HepG2 (cell line): ENCODE data around the gene CPLX1. TPM values are rescaled to one million over a fixed set of nuclear protein-coding genes. Genes with fewer than 3 reads are reported as not detected.
A peak's percentile ranks its signal among the peaks of the same experiment; 100 is the strongest.

ENCODE experiments used
- ATAC-seq: fragments of 200-7000 bp; cut with Tn5 transposase; 3 replicates; pipeline ENCODE4 v1.9.1; 2020; ENCODE audit warnings: mild to moderate bottlenecking, moderate library complexity
- BruUV-seq: library from RNA; stranded (reverse); fragments of 400-500 nt; replicated peaks from 2 replicates; lab custom pipeline; 2021; lab: Mats Ljungman, UMichigan
- CTCF ChIA-PET: fragments of 300-600 bp; formaldehyde crosslinking; extraction: SDS; loops from one replicate; lab custom pipeline; 2021; ENCODE audit warnings: low total read pairs, inconsistent platforms, low intra/inter-chr PET ratio; lab: Yijun Ruan, JAX
- POLR2A ChIA-PET: fragments of 350-600 bp; sonication (Branson Sonifier 250); formaldehyde crosslinking; loops from one replicate; lab custom pipeline; 2020; ENCODE audit warnings: antibody characterized with exemption, inconsistent platforms; lab: Yijun Ruan, JAX
- DNase-seq: peaks from one replicate; pipeline ENCODE4 v3.0.0-alpha.2; 2015; ENCODE audit warnings: low spot score
- FAIRE-seq: peaks from 3 replicates; lab custom pipeline; 2011; peaks lifted over from hg19 to GRCh38; lab: Jason Lieb, UNC
- H2AFZ ChIP-seq: one replicate; pipeline ENCODE4 v1.6.1; 2011; ENCODE audit warnings: low read length, inconsistent platforms
- H3K27ac ChIP-seq: fragments of 300-600 bp; 3 replicates; pipeline ENCODE4 v1.8.0; 2011; ENCODE audit warnings: mixed run types, mild to moderate bottlenecking, mixed read lengths, low read length, inconsistent platforms; ENCODE audit not compliant: insufficient read depth; ENCODE audit errors: extremely low read length
- H3K27me3 ChIP-seq, 2 experiments: fragments of 200-600 bp in 1 of 2; 2 replicates in 1 of 2; 3 replicates in 1 of 2; pipeline versions ENCODE4 v1.6.0 to v1.8.0; 2011; ENCODE audit warnings: low read length in 2 of 2, mild to moderate bottlenecking in 2 of 2, moderate library complexity in 2 of 2, inconsistent platforms in 1 of 2; ENCODE audit not compliant: insufficient read depth in 2 of 2, control insufficient read depth in 1 of 2
- H3K36me3 ChIP-seq, 2 experiments: fragments of 200-600 bp in 1 of 2; replicated peaks in 1 of 2; 2 replicates in 1 of 2; 3 replicates in 1 of 2; pipeline versions ENCODE4 v1.5.1 to v1.8.0; 2011; ENCODE audit warnings: low read length in 2 of 2, inconsistent platforms in 1 of 2; ENCODE audit not compliant: insufficient read depth in 2 of 2, control insufficient read depth in 1 of 2
- H3K4me1 ChIP-seq: 2 replicates; pipeline ENCODE4 v1.5.1; 2012; ENCODE audit warnings: low read length, inconsistent platforms; ENCODE audit not compliant: insufficient read depth
- H3K4me2 ChIP-seq: 2 replicates; pipeline ENCODE4 v1.6.0; 2011; ENCODE audit warnings: low read depth, low read length, inconsistent platforms
- H3K4me3 ChIP-seq, 3 experiments: fragments of 200-600 bp in 1 of 3; sonication (generic), shearing (Covaris generic) in 1 of 3; replicated peaks in 1 of 3; 2 replicates each; pipeline ENCODE4 v1.5.1; 2011 to 2016; ENCODE audit warnings: low read length in 3 of 3, inconsistent platforms in 2 of 3, low read depth in 2 of 3, mild to moderate bottlenecking in 2 of 3, control low read depth in 1 of 3, mixed read lengths in 1 of 3; ENCODE audit not compliant: insufficient read depth in 1 of 3
- H3K79me2 ChIP-seq: one replicate; pipeline ENCODE4 v1.6.1; 2011; ENCODE audit warnings: low read length, inconsistent platforms; ENCODE audit not compliant: insufficient read depth
- H3K9ac ChIP-seq: 2 replicates; pipeline ENCODE4 v1.6.0; 2011; ENCODE audit warnings: mild to moderate bottlenecking, low read depth, low read length, inconsistent platforms; ENCODE audit not compliant: insufficient read depth
- H3K9me3 ChIP-seq: 2 replicates; pipeline ENCODE4 v1.5.1; 2012; ENCODE audit warnings: mild to moderate bottlenecking, low read length
- H4K20me1 ChIP-seq: 2 replicates; pipeline ENCODE4 v1.6.0; 2011; ENCODE audit warnings: inconsistent platforms, mild to moderate bottlenecking, low read length, moderate library complexity; ENCODE audit not compliant: insufficient read depth
- MAX ChIP-seq: IDR thresholded peaks from 2 replicates; pipeline ENCODE4 v1.6.1; 2012; ENCODE audit warnings: inconsistent platforms
- PHB2 ChIP-seq: fragments of 450-650 bp; IDR thresholded peaks from 2 replicates; pipeline ENCODE4 v1.6.1; 2018; ENCODE audit not compliant: partially characterized antibody
- THAP11 ChIP-seq: IDR thresholded peaks from 2 replicates; pipeline ENCODE4 v1.6.1; 2016; ENCODE audit warnings: missing biosample characterization, missing genetic modification reagents
- ZFP1 ChIP-seq: IDR thresholded peaks from 2 replicates; pipeline ENCODE4 v1.6.1; 2016
- ZNF296 ChIP-seq: sonication (generic); formaldehyde crosslinking; conservative IDR thresholded peaks from 2 replicates; pipeline ENCODE4 v1.5.0; 2020; ENCODE audit warnings: mild to moderate bottlenecking, missing genetic modification reagents
- ZNF598 ChIP-seq: sonication (generic); formaldehyde crosslinking; IDR thresholded peaks from 2 replicates; pipeline ENCODE4 v1.5.1; 2020; ENCODE audit warnings: mild to moderate bottlenecking, missing genetic modification reagents, borderline replicate concordance
- ZNF687 ChIP-seq: sonication (generic); formaldehyde crosslinking; IDR thresholded peaks from 2 replicates; pipeline ENCODE4 v1.5.1; 2020; ENCODE audit warnings: mild to moderate bottlenecking, missing genetic modification reagents, moderate library complexity
- WGBS: methylation state at CpG from one replicate; pipeline ENCODE4 v1.1.6; 2017; ENCODE audit warnings: low lambda C conversion rate; 5-methylcytosine and 5-hydroxymethylcytosine counted together
- in situ Hi-C: cut with HindIII; loops from 2 replicates; pipeline ENCODE4 v1.10.0; 2017; ENCODE audit warnings: low pct_unique_long_range_greater_than_20kb; ENCODE audit not compliant: extremely low pct_ligation_motif_present
- intact Hi-C: fragments of 100-400 bp; cut with micrococcal nuclease; formaldehyde crosslinking; loops from one replicate; pipeline ENCODE4 v1.10.0; 2022; ENCODE audit not compliant: unreplicated experiment
- polyA plus RNA-seq, 8 experiments: library from polyadenylated mRNA; depleted of rRNA in 3 of 8; stranded (reverse) in 7 of 8; unstranded in 1 of 8; fragments of >200 nt; fragmentation: Illumina TruSeq in 4 of 8; extraction: Trizol in 4 of 8; gene quantifications; 2 replicates each; pipeline versions ENCODE4 v1.2.1 to v1.2.3, GENCODE V29; 2011 to 2016; ENCODE audit warnings: low read depth in 4 of 8, missing spikeins in 1 of 8, mixed read lengths in 1 of 8; ENCODE audit not compliant: insufficient read depth in 1 of 8
- total RNA-seq, 5 experiments: library from RNA; depleted of rRNA; stranded (reverse); fragments of >200 nt; fragmentation: Illumina TruSeq; extraction: Trizol; gene quantifications; 2 replicates each; pipeline ENCODE4 v1.2.3, GENCODE V29; 2016; ENCODE audit warnings: low read depth in 1 of 5
- TF ChIP-seq, protein P1 (sequence below): sonication (generic); formaldehyde crosslinking; IDR thresholded peaks from 2 replicates; pipeline ENCODE4 v1.5.0; 2020; ENCODE audit warnings: missing genetic modification reagents, mild to moderate bottlenecking, borderline replicate concordance

Gene CPLX1
- total and polyA plus RNA-seq, 2 of the 13 experiments (the other 11 are each of a cell fraction or from before 2014, with no cell fraction given) = 0.18 TPM

GRCh38 chr4:814312-814850 lies 11.5 kb downstream of the CPLX1 start:
- TF ChIP-seq ZFP1 (CRISPR knock-in tag) (no peak), ZNF687 (CRISPR knock-in tag) (peak; percentile 13; the same call in 1 of the 2 replicates), ZNF598 (peak; percentile 39; the same call in 1 of the 2 replicates), ZNF296 (CRISPR knock-in tag) (no peak), MAX (0 out of 2 replicates have a peak, but pooled peaks have one; percentile 18), THAP11 (CRISPR knock-in tag) (0 out of 2 replicates have a peak, but pooled peaks have one; percentile 3), PHB2 (no peak)
- TF ChIP-seq, protein P1, sequence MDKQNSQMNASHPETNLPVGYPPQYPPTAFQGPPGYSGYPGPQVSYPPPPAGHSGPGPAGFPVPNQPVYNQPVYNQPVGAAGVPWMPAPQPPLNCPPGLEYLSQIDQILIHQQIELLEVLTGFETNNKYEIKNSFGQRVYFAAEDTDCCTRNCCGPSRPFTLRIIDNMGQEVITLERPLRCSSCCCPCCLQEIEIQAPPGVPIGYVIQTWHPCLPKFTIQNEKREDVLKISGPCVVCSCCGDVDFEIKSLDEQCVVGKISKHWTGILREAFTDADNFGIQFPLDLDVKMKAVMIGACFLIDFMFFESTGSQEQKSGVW = no peak
- TF ChIP-seq, all 625 proteins: peak for 4
- H3K4me2 ChIP-seq = no peak overlapping the region
- no peak overlapping the region for H2AFZ ChIP-seq
- POLR2A ChIA-PET = interaction anchor here (0.6 to 2.6 kb wide), 5 partner anchors 14 to 173 kb away, joined by 3 to 11 read pairs (median 4); partner anchors contain the start of gene IDUA
- in situ Hi-C loops = loop anchor here (10.0 kb wide), 1 partner anchor 170 kb away; the partner anchor contains the start of gene IDUA
- DNase-seq (no peak), ATAC-seq (no peak), FAIRE-seq (no peak)
- CTCF ChIA-PET = interaction anchor here (0.8 kb wide), 1 partner anchor 77 kb away, joined by 3 read pairs; no protein-coding TSS in a partner anchor
- H3K4me3 ChIP-seq = no peak overlapping the region
- no peaks in the 10 kb centered on the region; the same call in 1 of the 2 replicates for H4K20me1 ChIP-seq
- H3K36me3 ChIP-seq = no peaks in the 10 kb centered on the region
- peaks cover 1 to 43% of the 10 kb centered on the region in 2 experiments; a peak in 4 of 5 replicates for H3K27me3 ChIP-seq
- intact Hi-C loops = loop anchor here (1.0 to 5.0 kb wide), 3 partner anchors 61 to 173 kb away; partner anchors contain the start of gene IDUA
- no peaks in the 10 kb centered on the region for H3K79me2 ChIP-seq
- H3K9ac ChIP-seq = no peak overlapping the region
- WGBS = 26% methylated on average over 11 of the region's 14 CpGs
- BruUV-seq = no TSS peak
- peaks cover 38% of the 10 kb centered on the region for H3K4me1 ChIP-seq
- H3K9me3 ChIP-seq = no peaks in the 10 kb centered on the region
- no peak overlapping the region for H3K27ac ChIP-seq
